Right kidney (tissue), 1 donor: ENCODE results near the gene RRP7A.
"Not testable (repeated sequence)": the region's sequence is repeated elsewhere in the genome, so short reads cannot be mapped to it uniquely, and the experiment has no call there.

Experiments used
- DNase-seq: peaks from one replicate; pipeline ENCODE4 v3.0.0-alpha.2; 2016

Gene RRP7A

DNA sequence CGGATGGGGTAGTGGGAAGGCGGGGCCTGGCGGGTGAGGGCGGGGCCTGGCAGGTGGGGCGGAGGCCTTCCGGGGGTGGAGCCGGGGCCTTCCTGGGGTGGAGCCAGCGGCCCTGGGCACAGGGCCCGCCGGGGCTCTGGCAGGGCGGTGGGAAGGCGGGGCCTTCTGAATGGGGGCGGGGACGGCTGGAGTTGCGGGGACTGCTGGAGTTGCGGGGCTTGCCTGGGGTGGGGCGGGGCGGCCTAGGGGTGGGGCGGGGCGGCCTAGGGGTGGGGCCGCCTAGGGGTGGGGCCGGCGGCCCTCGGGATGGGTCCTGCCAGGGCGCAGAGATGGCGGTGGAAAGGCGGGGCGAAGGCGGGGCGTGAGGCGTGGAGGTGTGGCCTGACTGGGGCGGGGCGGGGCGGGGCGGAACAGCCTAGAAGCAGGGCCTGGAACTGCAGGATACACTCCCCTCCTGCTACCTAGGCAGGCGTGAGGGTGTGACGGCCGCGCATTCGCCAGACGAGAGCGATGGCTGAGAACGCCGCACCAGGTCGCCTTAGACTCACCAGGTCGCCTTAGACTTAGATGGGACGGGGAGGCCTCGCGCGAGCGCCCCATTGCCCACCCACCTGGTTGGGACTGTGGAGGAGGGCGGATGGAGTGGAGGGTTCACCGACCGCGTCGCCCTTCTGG is 19.3 kb downstream of the RRP7A start:
- peak; percentile 76 for DNase-seq

DNA sequence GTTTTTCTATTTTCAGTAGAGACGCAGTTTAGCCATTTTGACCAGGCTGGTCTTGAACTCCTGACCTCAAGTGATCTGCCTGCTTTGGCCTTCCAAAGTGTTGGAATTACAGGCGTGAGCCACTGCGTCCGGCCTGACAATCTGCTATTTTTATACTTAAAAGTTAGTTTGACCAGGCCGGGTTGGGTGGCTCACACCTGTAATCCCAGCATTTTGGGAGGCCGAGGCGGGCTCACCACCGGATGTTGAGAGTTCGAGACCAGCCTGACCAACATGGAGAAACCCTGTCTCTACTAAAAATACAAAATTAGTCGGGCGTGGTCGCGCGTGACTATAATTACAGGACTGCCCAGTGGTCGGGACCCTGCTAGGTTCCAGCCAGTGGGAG is 19.8 kb downstream of the RRP7A start:
- DNase-seq = not testable (repeated sequence)

DNA sequence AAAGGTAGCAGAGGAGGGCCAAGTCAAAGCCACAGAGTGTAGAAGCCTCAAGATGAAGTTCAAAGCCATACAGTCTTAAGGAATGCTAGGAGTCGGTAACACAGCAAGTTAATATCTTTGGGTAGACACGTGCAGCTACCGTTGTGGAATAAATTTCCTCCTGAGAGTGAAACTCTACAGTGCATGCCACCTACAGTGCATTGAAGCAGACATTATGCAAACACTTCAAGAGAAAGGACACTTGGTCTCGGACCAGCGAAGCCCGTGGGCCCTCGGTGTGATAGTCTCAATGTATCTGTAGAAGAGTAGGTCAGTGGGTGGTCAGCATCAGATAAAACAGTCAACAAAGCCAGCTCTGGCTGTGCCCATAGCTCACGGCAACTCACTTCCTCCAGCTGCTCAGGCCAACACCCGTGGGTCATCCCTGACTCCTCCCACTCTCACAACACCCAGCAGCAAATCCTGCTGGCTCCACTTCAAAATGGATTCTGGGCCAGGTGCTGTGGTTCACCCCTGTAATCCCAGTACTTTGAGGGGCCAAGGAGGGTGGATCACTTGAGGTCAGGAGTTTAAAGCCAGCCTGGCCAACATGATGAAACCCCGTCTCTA is 24.0 kb downstream of the RRP7A start:
- not testable (repeated sequence) for DNase-seq

DNA sequence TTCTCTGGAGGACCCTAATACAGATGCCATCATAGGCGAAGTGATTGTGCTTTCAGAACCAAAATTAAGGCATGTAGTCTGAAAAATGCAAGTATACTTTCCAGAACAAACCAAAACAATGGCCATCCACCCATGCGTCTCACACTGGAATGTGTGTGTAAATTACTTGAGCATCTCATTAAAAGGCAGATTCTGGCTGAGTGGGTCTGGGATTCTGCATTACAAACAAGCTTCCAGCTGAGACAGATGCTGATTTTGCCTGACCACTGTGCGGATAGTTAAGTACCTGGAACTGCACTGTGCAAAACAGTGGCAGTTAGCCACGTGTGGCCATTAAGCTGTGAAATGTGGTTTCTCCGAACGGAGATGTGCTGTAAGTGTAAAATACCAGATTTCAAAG is 26.2 kb downstream of the RRP7A start:
- no peak for DNase-seq

DNA sequence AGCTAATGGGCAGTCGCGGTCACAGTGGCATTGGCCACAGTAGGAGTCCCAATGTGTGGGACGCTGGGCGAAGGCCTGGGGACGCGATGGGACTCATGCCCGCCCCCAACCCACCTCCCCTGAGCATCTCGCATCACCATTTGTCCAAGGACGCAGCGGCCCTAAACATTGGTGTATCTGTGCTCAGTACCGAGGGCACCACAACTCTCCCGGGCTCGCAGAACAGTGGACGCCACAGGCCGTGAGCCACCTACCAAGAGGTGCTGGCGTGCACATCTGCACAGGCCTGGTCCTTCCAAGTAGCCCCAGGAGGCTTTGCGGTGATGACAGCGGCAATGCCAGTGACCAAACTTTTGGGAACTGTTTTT is 27.3 kb downstream of the RRP7A start:
- no peak for DNase-seq

DNA sequence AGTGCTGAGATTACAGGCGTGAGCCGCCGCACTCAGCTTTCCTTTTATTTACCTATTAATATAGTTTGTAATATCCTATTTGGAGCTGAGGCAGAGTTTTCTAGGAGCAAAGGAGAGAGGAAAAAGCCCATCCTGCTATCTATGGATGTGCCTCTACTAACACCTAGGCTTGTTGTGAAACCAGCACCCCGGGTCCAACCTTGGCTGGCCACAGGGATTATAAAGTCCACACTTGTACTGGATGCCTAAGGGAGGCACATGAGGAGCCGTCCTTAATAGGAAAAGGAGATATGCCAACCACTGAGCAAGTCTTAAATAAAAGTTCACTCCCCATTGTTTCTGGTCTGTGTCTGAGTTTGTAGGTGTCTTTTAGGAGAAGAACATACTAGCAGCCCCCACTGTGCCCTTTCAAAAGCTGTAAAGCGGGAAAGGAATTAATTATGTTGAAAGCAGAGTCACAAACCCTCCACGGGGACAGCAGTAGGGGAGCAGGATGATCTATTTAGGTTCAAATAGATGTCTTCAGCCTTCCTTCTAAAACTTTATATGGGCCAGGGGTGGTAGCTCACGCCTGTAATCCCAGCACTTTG is 29.3 kb downstream of the RRP7A start:
- no peak for DNase-seq

DNA sequence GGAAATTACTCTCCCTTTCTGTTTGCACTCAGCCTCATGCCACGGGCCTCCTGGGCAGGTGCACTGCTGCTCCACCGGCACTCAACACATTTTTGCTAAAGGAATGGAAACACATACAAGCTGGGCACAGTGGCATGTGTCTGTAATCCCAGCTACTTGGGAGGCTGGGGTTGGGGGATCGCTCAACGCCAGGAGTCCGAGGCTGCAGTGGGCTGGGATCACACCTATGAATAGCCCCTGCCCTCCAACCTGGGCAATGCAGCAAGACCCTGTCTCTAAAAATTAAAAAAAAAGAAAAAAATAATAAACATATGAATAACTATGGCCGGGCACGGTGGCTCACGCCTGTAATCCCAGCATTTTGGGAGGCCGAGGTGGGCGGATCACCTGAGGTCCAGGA is 30.6 kb downstream of the RRP7A start:
- no peak for DNase-seq

DNA sequence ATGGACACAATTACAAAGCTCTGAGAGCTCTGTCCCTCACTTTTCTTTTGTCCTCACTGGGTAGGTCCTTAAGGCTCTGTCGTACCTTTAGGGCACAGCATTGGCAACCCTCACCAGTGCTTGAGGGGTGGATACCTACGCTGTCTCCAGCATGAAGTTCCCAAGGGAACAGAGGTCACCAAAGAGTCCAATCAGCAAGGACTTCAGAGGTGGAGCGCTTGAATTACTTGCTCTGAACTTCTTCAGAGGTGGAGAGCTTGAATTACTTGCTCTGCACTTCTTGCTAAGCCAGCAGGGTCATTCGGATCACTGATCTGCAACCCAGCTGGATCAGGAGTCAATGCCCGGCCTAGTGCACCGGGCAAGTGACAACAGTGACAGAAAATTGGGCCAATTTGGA is 35.1 kb downstream of the RRP7A start:
- no peak for DNase-seq

DNA sequence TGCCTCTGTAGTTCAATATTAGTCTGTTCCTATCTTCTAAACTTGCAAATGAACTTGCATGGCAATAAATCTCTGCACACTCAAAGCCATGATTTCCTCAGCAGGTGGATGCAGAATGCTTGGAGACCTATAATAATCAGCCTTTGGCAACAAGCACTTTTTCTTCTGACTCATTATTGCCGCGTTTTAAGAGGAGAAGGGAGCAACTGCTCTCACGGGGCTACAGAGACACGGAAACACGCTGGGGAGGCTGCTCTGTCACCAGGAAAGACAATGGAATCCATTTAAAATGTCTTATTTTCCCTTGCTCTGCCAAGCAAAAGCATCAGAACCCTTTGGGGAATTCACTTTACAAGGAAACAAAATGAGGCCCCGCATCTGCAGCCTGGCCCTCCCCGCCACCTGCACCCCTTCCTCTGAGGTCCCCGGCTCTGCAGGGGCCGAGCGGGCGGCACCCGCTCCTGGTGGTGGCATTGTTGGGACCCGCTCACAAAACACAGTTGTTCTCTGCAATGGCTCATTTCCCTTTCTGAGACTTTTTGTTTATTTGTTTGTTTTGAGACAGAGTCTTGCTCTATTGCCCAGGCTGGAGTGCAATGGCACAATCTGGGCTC is 35.9 kb downstream of the RRP7A start:
- not testable (repeated sequence) for DNase-seq

DNA sequence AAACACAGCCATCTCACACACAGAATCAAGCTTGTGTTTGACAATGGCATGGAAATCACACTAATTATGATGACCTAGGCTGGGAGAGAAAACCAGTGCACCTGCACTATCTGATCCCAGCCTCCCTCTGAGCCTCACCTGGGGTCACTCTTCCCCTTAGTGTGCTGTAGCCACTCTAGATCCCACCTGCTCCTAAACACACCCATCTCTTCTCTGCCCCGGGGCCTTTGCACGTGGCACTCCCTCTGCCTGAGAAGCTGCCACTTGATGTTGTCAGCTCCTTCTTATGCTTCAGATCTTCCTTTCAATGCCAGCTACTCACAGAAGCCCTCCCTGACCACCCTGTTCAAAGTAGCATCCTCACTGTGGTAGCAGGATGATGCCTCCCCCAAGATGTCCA is 44.5 kb downstream of the RRP7A start:
- no peak for DNase-seq

DNA sequence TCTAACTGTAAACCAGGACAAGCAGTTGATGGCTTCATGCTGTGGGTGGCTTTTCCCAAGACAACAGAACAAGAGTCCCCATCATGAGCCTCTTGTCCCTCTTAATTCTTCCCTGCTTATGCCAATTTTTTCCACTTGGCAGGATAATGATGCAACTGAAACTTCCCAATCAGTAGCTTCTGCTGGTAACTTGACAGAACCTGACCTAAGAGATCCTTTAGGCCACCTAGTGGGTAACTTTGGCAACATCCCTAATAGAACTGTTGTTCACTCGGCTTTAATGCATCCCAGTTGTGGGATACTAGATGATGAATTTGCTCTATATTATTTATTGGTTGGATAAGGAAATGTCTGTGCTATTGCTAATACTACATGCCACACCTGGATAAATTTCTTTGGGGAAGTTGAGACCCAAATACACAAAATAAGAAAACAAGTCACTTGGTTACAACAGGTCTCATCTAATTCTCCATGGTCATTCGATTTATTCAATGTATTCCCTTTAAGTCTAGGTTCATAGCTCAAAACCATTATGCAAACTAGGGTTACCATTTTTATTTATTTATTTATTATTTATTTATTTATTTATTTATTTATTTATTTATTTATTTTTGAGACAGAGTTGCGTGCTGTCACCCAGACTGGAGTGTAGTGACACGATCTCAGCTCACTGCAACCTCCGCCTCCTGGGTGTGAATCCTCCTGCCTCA is 46.0 kb downstream of the RRP7A start:
- no peak for DNase-seq

DNA sequence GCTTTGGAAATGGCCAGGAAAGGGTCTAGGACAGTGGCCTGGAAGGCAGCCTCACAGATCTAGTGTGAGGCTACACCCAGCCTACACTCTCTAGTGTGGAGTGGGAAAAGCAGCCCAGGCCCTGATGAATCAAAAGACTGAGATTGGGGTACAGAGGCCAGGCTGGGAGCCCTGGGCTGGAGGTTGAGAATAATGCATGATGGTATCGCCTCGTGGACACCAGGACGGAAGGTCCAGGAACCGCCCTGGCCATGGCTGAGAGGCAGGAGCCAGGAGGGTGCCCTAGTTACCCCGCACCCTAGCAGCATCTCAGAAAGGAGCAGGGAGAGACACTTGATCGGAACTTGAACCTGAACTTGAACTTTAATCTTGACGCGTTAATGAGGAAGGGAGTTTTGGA is 46.9 kb downstream of the RRP7A start:
- no peak for DNase-seq

DNA sequence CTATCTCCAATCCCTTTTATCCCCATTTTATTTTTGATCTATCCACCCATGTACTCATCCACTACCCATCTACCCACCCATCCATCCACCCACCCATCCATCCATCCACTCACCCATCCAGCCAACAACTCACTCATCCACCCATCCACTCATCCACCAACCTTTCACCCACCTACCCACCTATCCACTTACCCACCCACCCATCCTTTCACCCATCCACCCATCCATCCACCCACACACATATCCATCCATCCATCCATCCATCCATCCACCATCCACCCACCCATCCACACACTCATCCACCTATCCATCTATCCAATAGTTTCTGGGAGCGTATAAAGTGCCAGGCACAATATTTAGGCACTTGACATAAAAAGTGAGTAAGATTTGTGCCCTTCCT is 48.2 kb downstream of the RRP7A start:
- no peak for DNase-seq

DNA sequence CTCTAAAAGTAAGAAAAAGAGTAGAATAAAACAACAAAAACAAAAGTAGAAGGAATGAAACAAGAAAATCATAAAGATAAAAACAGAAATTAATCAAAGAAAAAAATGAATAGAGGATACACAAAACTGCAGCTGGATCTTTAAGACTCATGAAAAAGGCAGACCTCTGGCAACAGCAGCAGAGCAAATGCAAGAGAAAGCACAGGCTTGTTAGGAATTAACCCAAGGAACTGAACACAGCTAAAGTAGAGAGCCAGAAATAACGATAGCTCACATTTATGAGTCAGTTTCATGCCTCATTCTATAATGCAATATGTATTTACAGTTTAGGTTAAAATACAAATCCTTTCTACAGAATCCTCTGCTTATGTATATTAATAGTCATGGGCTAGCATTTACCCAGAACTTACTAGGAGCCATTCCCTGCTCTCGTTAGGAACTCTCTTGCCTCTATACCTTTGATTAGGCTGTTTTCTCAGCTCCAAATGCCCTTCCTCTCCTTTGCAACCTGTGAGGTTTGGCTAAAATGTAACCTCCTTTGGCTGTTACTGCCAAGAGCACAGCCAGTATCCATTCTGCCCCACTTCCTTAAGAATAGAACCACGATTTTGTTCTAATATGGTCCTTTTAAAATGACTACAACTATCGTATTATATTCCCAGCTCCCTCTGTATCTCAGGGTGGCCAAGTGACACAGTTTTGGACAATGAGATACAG is 49.1 kb downstream of the RRP7A start:
- no peak for DNase-seq

DNA sequence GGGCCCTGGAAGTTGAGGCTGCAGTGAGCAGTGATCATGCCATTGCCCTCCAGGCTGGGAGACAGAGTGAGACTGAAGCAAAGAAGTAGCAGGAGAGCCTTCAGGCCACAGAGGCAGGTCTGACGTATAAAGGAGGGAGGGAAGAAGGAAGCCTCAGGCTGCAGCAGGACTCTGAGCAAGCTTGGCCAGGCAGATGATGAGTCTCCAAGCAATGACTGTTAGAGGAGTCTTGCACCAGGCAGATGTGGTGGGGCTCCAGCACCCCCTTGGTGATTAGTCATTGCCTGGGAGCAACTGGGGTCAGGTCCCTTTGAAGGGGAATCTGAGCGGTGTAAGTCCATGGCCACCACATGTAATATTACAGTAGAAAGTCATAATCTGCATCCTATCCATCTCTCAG is 50.8 kb downstream of the RRP7A start:
- no peak for DNase-seq

DNA sequence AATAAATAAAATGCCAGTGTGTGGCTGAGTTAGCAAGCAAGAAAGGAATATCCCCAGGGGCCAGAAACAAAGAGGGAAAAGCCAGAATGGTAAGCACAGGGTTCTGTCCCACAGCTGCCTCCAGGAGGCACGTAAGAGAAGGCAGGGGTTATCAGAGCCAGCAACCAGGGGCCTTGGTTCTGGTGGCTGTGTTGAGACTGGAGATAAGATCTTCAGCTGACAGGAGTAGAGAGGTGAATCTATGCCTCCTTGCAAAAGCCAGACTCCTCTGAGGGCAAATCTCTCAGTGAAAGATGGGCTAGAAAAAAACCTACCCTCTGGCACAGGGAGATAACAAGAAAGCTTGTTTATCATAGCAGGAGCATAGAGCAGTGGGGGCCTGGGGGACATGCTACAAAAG is 57.6 kb downstream of the RRP7A start:
- no peak for DNase-seq

DNA sequence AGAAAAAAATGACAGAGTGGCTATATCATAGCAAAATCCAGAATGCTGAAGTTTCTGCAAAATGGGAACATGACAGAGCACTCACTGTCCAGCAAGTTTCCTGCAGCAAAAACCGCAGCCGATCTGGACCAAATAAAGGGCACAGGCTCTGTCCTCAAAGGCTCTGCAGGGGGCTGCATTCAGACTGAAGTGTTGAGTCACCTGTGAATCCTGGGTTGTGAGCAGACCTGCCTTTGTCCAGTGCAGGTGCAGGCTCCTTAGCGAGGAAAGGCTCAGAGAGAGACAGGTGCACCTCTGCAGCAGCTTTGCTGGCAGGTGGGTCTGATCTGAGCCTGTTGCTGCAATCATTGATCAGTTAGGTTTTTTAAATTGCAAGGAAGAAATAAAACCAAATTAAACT is 58.1 kb downstream of the RRP7A start:
- DNase-seq = no peak
